Measurements from ENCODE around the gene TRNP1. TPM values are rescaled to one million over a fixed set of nuclear protein-coding genes. Genes with fewer than 3 reads are reported as not detected.

The TRNP1 gene
- total and polyA plus RNA-seq, 3 experiments from 2014 or later: 0.73 to 1.2 TPM; not detected in 1

GRCh38 chr1:27005648-27006496 lies 12.4 kb downstream of the TRNP1 start:
- no peaks in the 10 kb centered on the region for H3K4me1 ChIP-seq (ENCODE audit: insufficient read depth, low read length)
- no peaks in the 10 kb centered on the region for H3K36me3 ChIP-seq (ENCODE audit: insufficient read depth, low read length)
- peaks cover 4 to 23% of the 10 kb centered on the region in 2 donors for H3K27me3 Mint-ChIP-seq
- H3K27ac Mint-ChIP-seq: no peak overlapping the region
- no peak overlapping the region for H3K27ac ChIP-seq (ENCODE audit: low read depth, low read length)
- no peak for DNase-seq
- no peak overlapping the region for H3K4me3 Mint-ChIP-seq
- no peaks in the 10 kb centered on the region for H3K9me3 Mint-ChIP-seq
- ChIA-PET POLR2A (interaction anchor here (0.5 kb wide), 1 partner anchor 134 kb away, joined by 5 read pairs; no protein-coding TSS in a partner anchor), CTCF (interaction anchor here (1.3 to 2.4 kb wide), 2 partner anchors 8 to 39 kb away, joined by 3 to 11 read pairs; no protein-coding TSS in a partner anchor)
- no peaks in the 10 kb centered on the region for H3K4me1 Mint-ChIP-seq
- H3K27me3 ChIP-seq (ENCODE audit: insufficient read depth, low read length, poor library complexity, severe bottlenecking): peaks cover 5% of the 10 kb centered on the region
- H3K4me3 ChIP-seq (ENCODE audit: low read length): no peak overlapping the region
- no peaks in the 10 kb centered on the region for H3K9me3 ChIP-seq (ENCODE audit: low read length)
- H3K36me3 Mint-ChIP-seq: no peaks in the 10 kb centered on the region

- POLR2A ChIA-PET: interaction anchor here (0.5 kb wide), 1 partner anchor 133 kb away, joined by 5 read pairs; no protein-coding TSS in a partner anchor
- Histone ChIP-seq H3K27ac (ENCODE audit: low read depth, low read length) (no peak overlapping the region), H3K27me3 (ENCODE audit: insufficient read depth, low read length, poor library complexity, severe bottlenecking) (peaks cover 7% of the 10 kb centered on the region), H3K9me3 (ENCODE audit: low read length) (no peaks in the 10 kb centered on the region), H3K4me1 (ENCODE audit: insufficient read depth, low read length) (no peaks in the 10 kb centered on the region), H3K4me3 (ENCODE audit: low read length) (no peak overlapping the region), H3K36me3 (ENCODE audit: insufficient read depth, low read length) (no peaks in the 10 kb centered on the region)
- no peak for DNase-seq
- H3K27me3 Mint-ChIP-seq: peaks cover 8 to 26% of the 10 kb centered on the region in 2 donors
- H3K36me3 Mint-ChIP-seq: no peaks in the 10 kb centered on the region
- no peak overlapping the region for H3K27ac Mint-ChIP-seq
- CTCF ChIA-PET: interaction anchor here (1.3 to 2.4 kb wide), 2 partner anchors 9 to 38 kb away, joined by 3 to 11 read pairs; no protein-coding TSS in a partner anchor
- no peak overlapping the region for H3K4me3 Mint-ChIP-seq
- H3K4me1 Mint-ChIP-seq: no peaks in the 10 kb centered on the region
- H3K9me3 Mint-ChIP-seq: no peaks in the 10 kb centered on the region
Observed at GRCh38 chr1:27006683-27007082, 13.2 kb downstream of the TRNP1 start.

- no peak overlapping the region for H3K4me3 ChIP-seq (ENCODE audit: low read length)
- H3K27me3 ChIP-seq (ENCODE audit: insufficient read depth, low read length, poor library complexity, severe bottlenecking): peaks cover 14% of the 10 kb centered on the region
- H3K9me3 ChIP-seq (ENCODE audit: low read length): no peaks in the 10 kb centered on the region
- H3K4me1 ChIP-seq (ENCODE audit: insufficient read depth, low read length): no peaks in the 10 kb centered on the region
- no peaks in the 10 kb centered on the region for H3K36me3 ChIP-seq (ENCODE audit: insufficient read depth, low read length)
- no peak overlapping the region for H3K27ac ChIP-seq (ENCODE audit: low read depth, low read length)
- ChIA-PET CTCF (interaction anchor here (0.6 to 3.4 kb wide), 3 partner anchors 11 to 549 kb away, joined by 3 to 17 read pairs (median 3); no protein-coding TSS in a partner anchor), POLR2A (interaction anchor here (0.7 kb wide), 1 partner anchor 13 kb away, joined by 9 read pairs; no protein-coding TSS in a partner anchor)
- H3K36me3 Mint-ChIP-seq: no peaks in the 10 kb centered on the region
- H3K9me3 Mint-ChIP-seq: no peaks in the 10 kb centered on the region
- H3K4me3 Mint-ChIP-seq: no peak overlapping the region
- no peak overlapping the region for H3K27ac Mint-ChIP-seq
- H3K4me1 Mint-ChIP-seq: peaks cover 3 to 9% (median 5%) of the 10 kb centered on the region in 3 donors
- H3K27me3 Mint-ChIP-seq: peaks cover 16 to 33% of the 10 kb centered on the region in 2 donors
- no peak for DNase-seq
Observed at GRCh38 chr1:27007909-27008582, 14.6 kb downstream of the TRNP1 start.

GRCh38 chr1:27009601-27010197 lies 16.2 kb downstream of the TRNP1 start:
- Mint-ChIP-seq H3K4me3 (no peak overlapping the region), H3K36me3 (no peaks in the 10 kb centered on the region)
- no peak for DNase-seq

GRCh38 chr1:27010226-27010994 lies 16.9 kb downstream of the TRNP1 start:
- Histone ChIP-seq H3K36me3 (ENCODE audit: insufficient read depth, low read length) (no peaks in the 10 kb centered on the region), H3K27ac (ENCODE audit: low read depth, low read length) (no peak overlapping the region), H3K4me3 (ENCODE audit: low read length) (no peak overlapping the region), H3K27me3 (ENCODE audit: insufficient read depth, low read length, poor library complexity, severe bottlenecking) (peaks cover 14% of the 10 kb centered on the region), H3K9me3 (ENCODE audit: low read length) (no peaks in the 10 kb centered on the region), H3K4me1 (ENCODE audit: insufficient read depth, low read length) (no peaks in the 10 kb centered on the region)
- H3K4me3 Mint-ChIP-seq: peak overlapping the region in 1 of 7 donors; percentile 5
- H3K36me3 Mint-ChIP-seq: no peaks in the 10 kb centered on the region
- POLR2A ChIA-PET: no interaction called here
- peaks cover 21 to 33% of the 10 kb centered on the region in 2 donors for H3K27me3 Mint-ChIP-seq
- no peaks in the 10 kb centered on the region for H3K9me3 Mint-ChIP-seq
- H3K4me1 Mint-ChIP-seq: peaks cover 3 to 10% (median 6%) of the 10 kb centered on the region in 3 donors
- H3K27ac Mint-ChIP-seq: no peak overlapping the region
- CTCF ChIA-PET: interaction anchor here (3.4 kb wide), 1 partner anchor 13 kb away, joined by 17 read pairs; no protein-coding TSS in a partner anchor
- DNase-seq: no peak

More at GRCh38 chr1:27009601-27010197, 16.2 kb downstream of the TRNP1 start:
- H3K4me1 ChIP-seq (ENCODE audit: insufficient read depth, low read length): no peaks in the 10 kb centered on the region
- H3K4me3 ChIP-seq (ENCODE audit: low read length): no peak overlapping the region
- CTCF ChIA-PET: interaction anchor here (3.4 kb wide), 1 partner anchor 12 kb away, joined by 17 read pairs; no protein-coding TSS in a partner anchor
- no peaks in the 10 kb centered on the region for H3K36me3 ChIP-seq (ENCODE audit: insufficient read depth, low read length)
- no peak overlapping the region for H3K27ac ChIP-seq (ENCODE audit: low read depth, low read length)
- H3K27me3 ChIP-seq (ENCODE audit: insufficient read depth, low read length, poor library complexity, severe bottlenecking): peaks cover 14% of the 10 kb centered on the region
- Mint-ChIP-seq H3K27ac (no peak overlapping the region), H3K9me3 (no peaks in the 10 kb centered on the region), H3K4me1 (peaks cover 3 to 10% (median 6%) of the 10 kb centered on the region in 3 donors), H3K27me3 (peaks cover 21 to 33% of the 10 kb centered on the region in 2 donors)
- POLR2A ChIA-PET: no interaction called here
- H3K9me3 ChIP-seq (ENCODE audit: low read length): no peaks in the 10 kb centered on the region

- no peak for DNase-seq
- H3K27me3 ChIP-seq (ENCODE audit: insufficient read depth, low read length, poor library complexity, severe bottlenecking): peaks cover 14% of the 10 kb centered on the region
- no peak overlapping the region for H3K27ac ChIP-seq (ENCODE audit: low read depth, low read length)
- H3K27me3 Mint-ChIP-seq: peaks cover 21 to 33% of the 10 kb centered on the region in 2 donors
- no peaks in the 10 kb centered on the region for H3K9me3 ChIP-seq (ENCODE audit: low read length)
- H3K9me3 Mint-ChIP-seq: no peaks in the 10 kb centered on the region
- H3K4me3 ChIP-seq (ENCODE audit: low read length): no peak overlapping the region
- H3K36me3 ChIP-seq (ENCODE audit: insufficient read depth, low read length): no peaks in the 10 kb centered on the region
- no peaks in the 10 kb centered on the region for H3K4me1 ChIP-seq (ENCODE audit: insufficient read depth, low read length)
- H3K27ac Mint-ChIP-seq: no peak overlapping the region
- peaks cover 3 to 10% (median 6%) of the 10 kb centered on the region in 3 donors for H3K4me1 Mint-ChIP-seq
- ChIA-PET POLR2A (no interaction called here), CTCF (interaction anchor here (3.4 kb wide), 1 partner anchor 14 kb away, joined by 17 read pairs; no protein-coding TSS in a partner anchor)
- H3K36me3 Mint-ChIP-seq: no peaks in the 10 kb centered on the region
- H3K4me3 Mint-ChIP-seq: peak overlapping the region in 2 of 7 donors; percentile 39 to 53
Observed at GRCh38 chr1:27011058-27011764, 17.7 kb downstream of the TRNP1 start.

All from CD8-positive, alpha-beta memory T cell (primary cell).